Activated T-cell treated with anti-CD3 and anti-CD28 coated beads, Interleukin-2, amount 50 U/mL, for 4 hours (primary cell): ENCODE measurements around the gene MOBP. TPM values are rescaled to one million over a fixed set of nuclear protein-coding genes. Genes with fewer than 3 reads are reported as not detected.
A peak's percentile ranks its signal among the peaks of the same experiment; 100 is the strongest.

Experiments used
- ATAC-seq, 2 donors: fragments of 200-7000 bp; cut with Tn5 transposase; one replicate each; pipeline ENCODE4 v1.10.0; 2021
- DNase-seq: peaks from one replicate; pipeline ENCODE4 v3.0.0-alpha.2; 2020
- H3K27me3 Mint-ChIP-seq: one replicate; pipeline ENCODE4 v1.8.0; 2021; ENCODE audit warnings: low read depth, mixed read lengths
- H3K36me3 Mint-ChIP-seq: one replicate; pipeline ENCODE4 v1.8.0; 2022; ENCODE audit warnings: mixed read lengths; ENCODE audit not compliant: insufficient read depth
- H3K4me1 Mint-ChIP-seq: one replicate; pipeline ENCODE4 v1.8.0; 2021; ENCODE audit warnings: low read depth, mixed read lengths
- H3K4me3 Mint-ChIP-seq: one replicate; pipeline ENCODE4 v1.8.0; 2021; ENCODE audit warnings: mild to moderate bottlenecking, moderate library complexity, mixed read lengths
- H3K9me3 Mint-ChIP-seq: one replicate; pipeline ENCODE4 v1.8.0; 2021; ENCODE audit warnings: mixed read lengths
- total RNA-seq, 3 donors: library from RNA; stranded (reverse); gene quantifications; one replicate each; pipeline ENCODE4 v1.2.1, GENCODE V29; 2021

Gene MOBP
- total RNA-seq, 3 donors from 2014 or later = not detected

GRCh38 chr3:39529577-39529976 is 62.1 kb downstream of the MOBP start:
- H3K9me3 Mint-ChIP-seq = peaks cover 6% of the 10 kb centered on the region
- H3K4me3 Mint-ChIP-seq = no peak overlapping the region
- no peaks in the 10 kb centered on the region for H3K4me1 Mint-ChIP-seq
- peaks cover 1% of the 10 kb centered on the region for H3K36me3 Mint-ChIP-seq
- peaks cover 19% of the 10 kb centered on the region for H3K27me3 Mint-ChIP-seq
- DNase-seq (no peak), ATAC-seq (no peak)

GRCh38 chr3:39531066-39531465 is 63.6 kb downstream of the MOBP start:
- no peaks in the 10 kb centered on the region for H3K4me1 Mint-ChIP-seq
- H3K9me3 Mint-ChIP-seq = no peaks in the 10 kb centered on the region
- H3K4me3 Mint-ChIP-seq = no peak overlapping the region
- no peak for DNase-seq
- H3K27me3 Mint-ChIP-seq = peaks cover 21% of the 10 kb centered on the region
- H3K36me3 Mint-ChIP-seq = no peaks in the 10 kb centered on the region
- ATAC-seq = no peak

- H3K36me3 Mint-ChIP-seq = no peaks in the 10 kb centered on the region
- no peaks in the 10 kb centered on the region for H3K4me1 Mint-ChIP-seq
- no peak overlapping the region for H3K4me3 Mint-ChIP-seq
- ATAC-seq = no peak
- peaks cover 21% of the 10 kb centered on the region for H3K27me3 Mint-ChIP-seq
- DNase-seq = no peak
- H3K9me3 Mint-ChIP-seq = no peaks in the 10 kb centered on the region
These were observed 64.2 kb downstream of the MOBP start for GRCh38 chr3:39531665-39532064.

- H3K36me3 Mint-ChIP-seq = no peaks in the 10 kb centered on the region
- ATAC-seq (no peak), DNase-seq (no peak)
- H3K4me1 Mint-ChIP-seq = no peaks in the 10 kb centered on the region
- H3K4me3 Mint-ChIP-seq = no peak overlapping the region
- no peaks in the 10 kb centered on the region for H3K9me3 Mint-ChIP-seq
- peaks cover 17% of the 10 kb centered on the region for H3K27me3 Mint-ChIP-seq
These were observed 65.3 kb downstream of the MOBP start for GRCh38 chr3:39532777-39533176.

GRCh38 chr3:39533226-39533625 is 65.7 kb downstream of the MOBP start:
- no peak for ATAC-seq
- Mint-ChIP-seq H3K36me3 (no peaks in the 10 kb centered on the region), H3K27me3 (peaks cover 15% of the 10 kb centered on the region), H3K4me3 (no peak overlapping the region), H3K9me3 (no peaks in the 10 kb centered on the region), H3K4me1 (no peaks in the 10 kb centered on the region)
- no peak for DNase-seq

- peaks cover 13% of the 10 kb centered on the region for H3K27me3 Mint-ChIP-seq
- ATAC-seq (peak in 1 of 2 donors; percentile 64), DNase-seq (no peak)
These were observed 72.9 kb downstream of the MOBP start for GRCh38 chr3:39540162-39540921.

GRCh38 chr3:39541442-39541841 is 74.0 kb downstream of the MOBP start:
- Mint-ChIP-seq H3K4me3 (no peak overlapping the region), H3K9me3 (no peaks in the 10 kb centered on the region)
- no peak for ATAC-seq

More at GRCh38 chr3:39540162-39540921, 72.9 kb downstream of the MOBP start:
- Mint-ChIP-seq H3K36me3 (no peaks in the 10 kb centered on the region), H3K4me3 (no peak overlapping the region), H3K4me1 (peaks cover 3% of the 10 kb centered on the region), H3K9me3 (no peaks in the 10 kb centered on the region)

GRCh38 chr3:39541917-39542329 is 74.4 kb downstream of the MOBP start:
- Mint-ChIP-seq H3K4me3 (no peak overlapping the region), H3K27me3 (peaks cover 15% of the 10 kb centered on the region), H3K4me1 (peaks cover 3% of the 10 kb centered on the region), H3K9me3 (no peaks in the 10 kb centered on the region), H3K36me3 (no peaks in the 10 kb centered on the region)
- DNase-seq = no peak
- ATAC-seq = no peak

More at GRCh38 chr3:39541442-39541841, 74.0 kb downstream of the MOBP start:
- DNase-seq = no peak
- Mint-ChIP-seq H3K27me3 (peaks cover 11% of the 10 kb centered on the region), H3K4me1 (peaks cover 3% of the 10 kb centered on the region), H3K36me3 (no peaks in the 10 kb centered on the region)

GRCh38 chr3:39542588-39542988 is 75.1 kb downstream of the MOBP start:
- peaks cover 3% of the 10 kb centered on the region for H3K4me1 Mint-ChIP-seq
- H3K27me3 Mint-ChIP-seq = peaks cover 16% of the 10 kb centered on the region
- ATAC-seq = peak in 1 of 2 donors; percentile 58
- DNase-seq = no peak
- H3K36me3 Mint-ChIP-seq = no peaks in the 10 kb centered on the region
- no peaks in the 10 kb centered on the region for H3K9me3 Mint-ChIP-seq
- H3K4me3 Mint-ChIP-seq = no peak overlapping the region

- no peaks in the 10 kb centered on the region for H3K4me1 Mint-ChIP-seq
- peaks cover 30% of the 10 kb centered on the region for H3K27me3 Mint-ChIP-seq
- peaks cover 6% of the 10 kb centered on the region for H3K9me3 Mint-ChIP-seq
- no peaks in the 10 kb centered on the region for H3K36me3 Mint-ChIP-seq
- ATAC-seq (no peak), DNase-seq (no peak)
- H3K4me3 Mint-ChIP-seq = no peak overlapping the region
These were observed 80.8 kb downstream of the MOBP start for GRCh38 chr3:39548282-39548681.

GRCh38 chr3:39550354-39551051 is 83.0 kb downstream of the MOBP start:
- Mint-ChIP-seq H3K4me3 (no peak overlapping the region), H3K4me1 (no peaks in the 10 kb centered on the region), H3K9me3 (peaks cover 14% of the 10 kb centered on the region), H3K27me3 (peaks cover 28% of the 10 kb centered on the region), H3K36me3 (no peaks in the 10 kb centered on the region)
- ATAC-seq (no peak), DNase-seq (no peak)

Other genes with a start within 250 kb of the MOBP start
- gene CX3CR1, start 187.6 kb upstream of the MOBP start, total RNA-seq = under 1 TPM; 0.32 to 0.73 (median 0.40) TPM
- 1 to 10 TPM in 1 of 3 donors, under 1 TPM in 2; 0.40 to 1.4 (median 0.87) TPM for gene CCR8, start 138.0 kb upstream of the MOBP start, total RNA-seq
- 10 to 100 TPM; 64.7 to 69.1 (median 65.3) TPM for gene SLC25A38, start 84.3 kb upstream of the MOBP start, total RNA-seq
- gene RPSA, start 61.0 kb upstream of the MOBP start, total RNA-seq = 1,000 to 10,000 TPM; 2,416 to 2,801 (median 2,677) TPM